HCT116 (cell line): ENCODE results near the gene MROH7. TPM values are rescaled to one million over a fixed set of nuclear protein-coding genes. Genes with fewer than 3 reads are reported as not detected.

Source experiments
- ATAC-seq: fragments of 200-7000 bp; cut with Tn5 transposase; 2 replicates; pipeline ENCODE4 v1.9.1; 2020; ENCODE audit warnings: mild to moderate bottlenecking, moderate library complexity
- BruUV-seq: library from RNA; stranded (reverse); fragments of 400-500 nt; replicated peaks from 2 replicates; lab custom pipeline; 2021; lab: Mats Ljungman, UMichigan
- CTCF ChIA-PET: fragments of 300-600 bp; sonication (Branson Sonifier 250); formaldehyde crosslinking; loops from one replicate; lab custom pipeline; 2021; ENCODE audit warnings: antibody characterized with exemption; lab: Charles Lee
- POLR2A ChIA-PET: fragments of 300-600, 350-600 bp; sonication (Branson Sonifier 250); formaldehyde crosslinking; loops from one replicate; lab custom pipeline; 2021; ENCODE audit warnings: antibody characterized with exemption; lab: Charles Lee
- RAD21 ChIA-PET, 2 experiments: fragments of 300-600 bp; sonication (Branson Sonifier 250); formaldehyde crosslinking; loops; one replicate each; lab custom pipeline; 2023; ENCODE audit warnings: low total read pairs in 2 of 2; ENCODE audit not compliant: uncharacterized antibody in 2 of 2, unreplicated experiment in 2 of 2, low non-redundant PET in 1 of 2; lab: Charles Lee
- DNase-seq: peaks from one replicate; pipeline ENCODE4 v3.0.0-alpha.2; 2010; ENCODE audit warnings: low read depth, low spot score
- H2AFZ ChIP-seq: fragments of 200-600 bp; shearing (Covaris generic), sonication (generic); 2 replicates; pipeline ENCODE4 v1.6.1; 2017; ENCODE audit warnings: low read depth, mixed run types, mixed read lengths, antibody characterized with exemption, low read length; ENCODE audit not compliant: poor library complexity, severe bottlenecking
- H3K27ac ChIP-seq: 2 replicates; pipeline ENCODE4 v1.5.1; 2012; ENCODE audit warnings: low read depth, low read length
- H3K27me3 ChIP-seq: fragments of 200-600 bp; sonication (generic); 2 replicates; pipeline ENCODE4 v1.6.1; 2016; ENCODE audit warnings: mixed run types, low read length, mixed read lengths; ENCODE audit not compliant: insufficient read depth
- H3K36me3 ChIP-seq, 2 experiments: fragments of 200-500 bp in 1 of 2; fragments of 200-600 bp in 1 of 2; sonication (Bioruptor generic) in 1 of 2; sonication (generic) in 1 of 2; 2 replicates each; pipeline versions ENCODE4 v1.5.1 to v1.6.1; 2014 to 2016; ENCODE audit warnings: low read length in 2 of 2, inconsistent platforms in 1 of 2, mixed read lengths in 1 of 2, mixed run types in 1 of 2; ENCODE audit not compliant: insufficient read depth in 2 of 2, control insufficient read depth in 1 of 2
- H3K4me1 ChIP-seq, 2 experiments: fragments of 200-600 bp in 1 of 2; sonication (generic) in 1 of 2; 2 replicates each; pipeline versions ENCODE4 v1.5.1 to v1.6.1; 2012 to 2017; ENCODE audit warnings: low read length in 2 of 2, inconsistent platforms in 1 of 2, mild to moderate bottlenecking in 1 of 2, mixed read lengths in 1 of 2, mixed run types in 1 of 2, moderate library complexity in 1 of 2; ENCODE audit not compliant: insufficient read depth in 2 of 2, control insufficient read depth in 1 of 2
- H3K4me2 ChIP-seq: fragments of 200-600 bp; sonication (generic); 2 replicates; pipeline ENCODE4 v1.6.1; 2017; ENCODE audit warnings: mixed run types, low read length, mixed read lengths
- H3K4me3 ChIP-seq, 2 experiments: fragments of 200-600 bp in 1 of 2; sonication (generic) in 1 of 2; replicated peaks in 1 of 2; 2 replicates each; pipeline ENCODE4 v1.5.1; 2011 to 2016; ENCODE audit warnings: low read length in 2 of 2, control low read depth in 1 of 2, low read depth in 1 of 2, mild to moderate bottlenecking in 1 of 2, mixed read lengths in 1 of 2, mixed run types in 1 of 2
- H3K79me2 ChIP-seq: fragments of 200-600 bp; sonication (generic); 2 replicates; pipeline ENCODE4 v1.6.1; 2017; ENCODE audit warnings: mild to moderate bottlenecking, mixed run types, low read length, moderate library complexity, mixed read lengths; ENCODE audit not compliant: insufficient read depth
- H3K9ac ChIP-seq: fragments of 200-600 bp; sonication (generic); 2 replicates; pipeline ENCODE4 v1.6.1; 2016; ENCODE audit warnings: low read length, mixed read lengths
- H3K9me2 ChIP-seq: fragments of 200-600 bp; sonication (generic), shearing (Covaris generic); 2 replicates; pipeline ENCODE4 v1.6.1; 2017; ENCODE audit warnings: mixed run types, mild to moderate bottlenecking, moderate library complexity; ENCODE audit not compliant: insufficient read depth
- H3K9me3 ChIP-seq, 2 experiments: fragments of 200-500 bp in 1 of 2; fragments of 200-600 bp in 1 of 2; sonication (Bioruptor generic) in 1 of 2; sonication (generic) in 1 of 2; 2 replicates each; pipeline ENCODE4 v1.6.1; 2014 to 2017; ENCODE audit warnings: low read length in 2 of 2, mixed read lengths in 2 of 2, inconsistent platforms in 1 of 2, low read depth in 1 of 2, mild to moderate bottlenecking in 1 of 2, mixed run types in 1 of 2, moderate library complexity in 1 of 2; ENCODE audit not compliant: control insufficient read depth in 1 of 2, insufficient read depth in 1 of 2
- H4K20me1 ChIP-seq: fragments of 200-600 bp; sonication (generic), shearing (Covaris generic); 2 replicates; pipeline ENCODE4 v1.6.1; 2017; ENCODE audit warnings: mixed run types, mild to moderate bottlenecking, moderate library complexity; ENCODE audit not compliant: insufficient read depth
- CBX3 ChIP-seq: IDR thresholded peaks from 2 replicates; pipeline ENCODE4 v1.6.1; 2012; ENCODE audit warnings: low read depth
- CEBPB ChIP-seq: IDR thresholded peaks from 2 replicates; pipeline ENCODE4 v1.6.1; 2012; ENCODE audit warnings: low read depth
- EGR1 ChIP-seq: IDR thresholded peaks from 2 replicates; pipeline ENCODE4 v1.6.1; 2012; ENCODE audit warnings: low read depth
- FOSL1 ChIP-seq: IDR thresholded peaks from 2 replicates; pipeline ENCODE4 v1.6.1; 2012; ENCODE audit warnings: low read depth
- JUND ChIP-seq: IDR thresholded peaks from 2 replicates; pipeline ENCODE4 v1.6.1; 2012
- POLR2A ChIP-seq: IDR thresholded peaks from 2 replicates; pipeline ENCODE4 v1.7.0; 2011; ENCODE audit warnings: borderline replicate concordance; ENCODE audit not compliant: insufficient read depth, insufficient read length; ENCODE audit errors: extremely low read depth
- POLR2AphosphoS5 ChIP-seq: IDR thresholded peaks from 2 replicates; pipeline ENCODE4 v1.6.1; 2011; ENCODE audit warnings: mild to moderate bottlenecking, low read depth, low read length, moderate library complexity
- SIN3A ChIP-seq: IDR thresholded peaks from 2 replicates; pipeline ENCODE4 v1.6.1; 2012; ENCODE audit warnings: low read depth
- SP1 ChIP-seq: IDR thresholded peaks from 2 replicates; pipeline ENCODE4 v1.6.1; 2012; ENCODE audit warnings: low read depth
- SRF ChIP-seq: IDR thresholded peaks from 2 replicates; pipeline ENCODE4 v1.6.1; 2012; ENCODE audit warnings: low read depth
- TCF7L2 ChIP-seq: IDR thresholded peaks from 2 replicates; pipeline ENCODE4 v1.7.0; 2011; ENCODE audit warnings: borderline replicate concordance, inconsistent platforms; ENCODE audit not compliant: insufficient read depth, insufficient read length; ENCODE audit errors: extremely low read depth
- YY1 ChIP-seq: IDR thresholded peaks from 2 replicates; pipeline ENCODE4 v1.6.1; 2011; ENCODE audit warnings: low read length, low read depth, moderate library complexity, mild to moderate bottlenecking; ENCODE audit not compliant: insufficient replicate concordance; ENCODE audit errors: extremely low read depth
- ZNF274 ChIP-seq: fragments of 200-500 bp; sonication (Bioruptor generic); IDR thresholded peaks from 2 replicates; pipeline ENCODE4 v1.6.1; 2014; ENCODE audit warnings: mild to moderate bottlenecking, low read depth, low read length, inconsistent platforms
- intact Hi-C: fragments of 100-400 bp; cut with micrococcal nuclease; formaldehyde crosslinking; loops from 2 replicates; pipeline ENCODE4 v1.10.0; 2022
- total RNA-seq: library from RNA; stranded (reverse); gene quantifications from one replicate; pipeline ENCODE4 v1.2.1, GENCODE V29; 2021; ENCODE audit not compliant: unreplicated experiment
- TF ChIP-seq, protein P1 (sequence below): IDR thresholded peaks from 2 replicates; pipeline ENCODE4 v1.6.1; 2012
- TF ChIP-seq, protein P2 (sequence below), 3 experiments: fragments of 200-600 bp in 1 of 3; sonication (generic) in 1 of 3; IDR thresholded peaks in 2 of 3; conservative IDR thresholded peaks in 1 of 3; 2 replicates each; pipeline ENCODE4 v1.5.1; 2012 to 2017; ENCODE audit warnings: low read depth in 2 of 3, low read length in 2 of 3, antibody characterized with exemption in 1 of 3, borderline replicate concordance in 1 of 3, control low read depth in 1 of 3, mild to moderate bottlenecking in 1 of 3, mixed read lengths in 1 of 3, mixed run types in 1 of 3, moderate library complexity in 1 of 3; ENCODE audit not compliant: insufficient read depth in 1 of 3
- TF ChIP-seq, protein P3 (sequence below): IDR thresholded peaks from 2 replicates; pipeline ENCODE4 v1.6.1; 2012

The MROH7 gene
- total RNA-seq, 1 experiment from 2014 or later = 1.1 TPM

DNA sequence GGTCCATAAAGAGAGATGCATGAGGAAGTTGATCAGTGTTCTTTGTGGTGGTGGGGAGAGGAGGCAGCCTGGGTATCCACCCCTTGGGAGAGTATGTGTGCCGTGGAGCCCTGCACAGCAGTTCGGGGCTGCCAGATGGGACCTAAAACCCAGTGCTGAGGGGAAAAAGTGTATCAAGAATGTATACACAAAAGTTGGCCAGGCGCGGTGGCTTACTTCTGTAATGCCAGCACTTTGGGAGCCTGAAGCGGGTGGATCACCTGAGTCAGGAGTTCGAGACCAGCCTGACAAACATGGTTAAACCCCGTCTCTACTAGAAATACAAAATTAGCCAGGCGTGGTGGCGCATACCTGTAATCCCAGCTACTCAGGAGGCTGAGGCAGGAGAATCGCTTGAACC is 70.0 kb downstream of the MROH7 start:
- no peaks in the 10 kb centered on the region for H3K9me3 ChIP-seq
- H3K79me2 ChIP-seq = peaks cover 8% of the 10 kb centered on the region
- DNase-seq (no peak), ATAC-seq (no peak)
- no peak overlapping the region for H3K4me2 ChIP-seq
- TF ChIP-seq JUND (no peak), SIN3A (no peak), TCF7L2 (no peak), POLR2AphosphoS5 (no peak), ZNF274 (no peak), POLR2A (no peak), YY1 (no peak)
- TF ChIP-seq, protein P1, sequence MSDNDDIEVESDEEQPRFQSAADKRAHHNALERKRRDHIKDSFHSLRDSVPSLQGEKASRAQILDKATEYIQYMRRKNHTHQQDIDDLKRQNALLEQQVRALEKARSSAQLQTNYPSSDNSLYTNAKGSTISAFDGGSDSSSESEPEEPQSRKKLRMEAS = no peak
- no peak overlapping the region for H3K9ac ChIP-seq
- CTCF ChIA-PET = no interaction called here
- H2AFZ ChIP-seq = no peak overlapping the region
- no peaks in the 10 kb centered on the region for H4K20me1 ChIP-seq
- no TSS peak for BruUV-seq
- intact Hi-C loops = no loop called here
- H3K4me3 ChIP-seq = no peak overlapping the region
- peaks cover 3 to 6% of the 10 kb centered on the region in 2 experiments; a peak in 3 of 4 replicates for H3K4me1 ChIP-seq
- peaks cover 26% of the 10 kb centered on the region for H3K27me3 ChIP-seq
- POLR2A ChIA-PET = no interaction called here
- H3K9me2 ChIP-seq = no peaks in the 10 kb centered on the region
- no peaks in the 10 kb centered on the region for H3K36me3 ChIP-seq
- H3K27ac ChIP-seq = no peak overlapping the region
- RAD21 ChIA-PET = no interaction called here

DNA sequence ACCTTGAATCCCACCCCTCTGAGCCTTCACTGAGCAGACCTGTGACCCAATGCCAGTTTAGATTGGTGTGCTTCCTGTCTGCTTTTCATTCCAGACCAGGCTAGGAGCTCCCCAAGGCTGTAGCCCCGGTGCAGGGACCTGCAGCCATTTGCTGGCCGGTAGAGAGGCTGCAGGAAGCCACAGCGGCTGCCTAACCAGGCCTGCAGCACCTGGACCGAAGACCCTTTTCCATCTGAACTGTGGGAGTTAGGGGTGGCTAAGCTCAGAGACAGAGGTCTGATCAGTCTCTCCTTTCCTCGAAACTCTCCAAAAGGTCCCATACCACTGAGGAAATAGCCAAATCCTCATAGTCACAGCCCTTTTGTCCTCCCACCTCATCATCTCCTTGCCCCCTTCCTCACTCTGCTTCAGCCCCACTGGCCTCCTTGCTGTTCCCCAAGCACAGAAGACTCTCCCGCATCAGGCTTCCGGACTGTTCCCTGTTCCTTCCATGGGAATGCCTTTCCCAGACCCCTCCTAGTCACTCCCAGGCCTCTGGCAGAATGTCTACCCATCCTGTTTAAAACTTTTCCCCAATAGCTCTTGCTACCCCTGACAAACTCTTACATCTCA is 73.4 kb downstream of the MROH7 start:
- ATAC-seq (no peak), DNase-seq (no peak)
- H3K4me2 ChIP-seq = peak overlapping the region; percentile 86
- no peaks in the 10 kb centered on the region for H3K9me3 ChIP-seq
- ChIA-PET POLR2A (no interaction called here), CTCF (no interaction called here), RAD21 (interaction anchor here in 1 of 2 experiments (0.7 kb wide), 1 partner anchor 515 kb away, joined by 3 read pairs; the partner anchor contains the start of gene MRPL37)
- intact Hi-C loops = loop anchor here (2.0 kb wide), 1 partner anchor 50 kb away; the partner anchor contains the start of gene PARS2
- 0 out of 2 replicates have a peak, but pooled peaks cover 3% of the 10 kb centered on the region for H3K27me3 ChIP-seq
- no peaks in the 10 kb centered on the region for H3K9me2 ChIP-seq
- H3K36me3 ChIP-seq = peaks cover 10 to 15% of the 10 kb centered on the region in 2 experiments; a peak in 2 of 4 replicates
- peak overlapping the region in 1 of 2 experiments; percentile 98; a peak in 3 of 4 replicates for H3K4me3 ChIP-seq
- peak overlapping the region; percentile 91 for H3K9ac ChIP-seq
- no peak overlapping the region for H3K27ac ChIP-seq
- H3K79me2 ChIP-seq = peaks cover 42% of the 10 kb centered on the region
- no peaks in the 10 kb centered on the region for H4K20me1 ChIP-seq
- H2AFZ ChIP-seq = peak overlapping the region; percentile 96
- H3K4me1 ChIP-seq = peaks cover 8 to 14% of the 10 kb centered on the region in 2 experiments; a peak in 3 of 4 replicates
- no TSS peak for BruUV-seq
- TF ChIP-seq, protein P2, sequence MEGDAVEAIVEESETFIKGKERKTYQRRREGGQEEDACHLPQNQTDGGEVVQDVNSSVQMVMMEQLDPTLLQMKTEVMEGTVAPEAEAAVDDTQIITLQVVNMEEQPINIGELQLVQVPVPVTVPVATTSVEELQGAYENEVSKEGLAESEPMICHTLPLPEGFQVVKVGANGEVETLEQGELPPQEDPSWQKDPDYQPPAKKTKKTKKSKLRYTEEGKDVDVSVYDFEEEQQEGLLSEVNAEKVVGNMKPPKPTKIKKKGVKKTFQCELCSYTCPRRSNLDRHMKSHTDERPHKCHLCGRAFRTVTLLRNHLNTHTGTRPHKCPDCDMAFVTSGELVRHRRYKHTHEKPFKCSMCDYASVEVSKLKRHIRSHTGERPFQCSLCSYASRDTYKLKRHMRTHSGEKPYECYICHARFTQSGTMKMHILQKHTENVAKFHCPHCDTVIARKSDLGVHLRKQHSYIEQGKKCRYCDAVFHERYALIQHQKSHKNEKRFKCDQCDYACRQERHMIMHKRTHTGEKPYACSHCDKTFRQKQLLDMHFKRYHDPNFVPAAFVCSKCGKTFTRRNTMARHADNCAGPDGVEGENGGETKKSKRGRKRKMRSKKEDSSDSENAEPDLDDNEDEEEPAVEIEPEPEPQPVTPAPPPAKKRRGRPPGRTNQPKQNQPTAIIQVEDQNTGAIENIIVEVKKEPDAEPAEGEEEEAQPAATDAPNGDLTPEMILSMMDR (IDR thresholded peaks at IDR 0.05 in 2 of 3, conservative IDR thresholded peaks at IDR 0.05 in 1 of 3; ENCODE audit: borderline replicate concordance in 1 of 3, insufficient read depth in 1 of 3, low read depth in 2 of 3, low read length in 2 of 3) = no peak
- TF ChIP-seq CEBPB (no peak), SP1 (no peak), TCF7L2 (no peak), POLR2AphosphoS5 (no peak), FOSL1 (no peak), YY1 (no peak), EGR1 (no peak), POLR2A (no peak), JUND (no peak), SRF (no peak), ZNF274 (no peak), CBX3 (no peak), SIN3A (no peak)
- TF ChIP-seq, protein P3, sequence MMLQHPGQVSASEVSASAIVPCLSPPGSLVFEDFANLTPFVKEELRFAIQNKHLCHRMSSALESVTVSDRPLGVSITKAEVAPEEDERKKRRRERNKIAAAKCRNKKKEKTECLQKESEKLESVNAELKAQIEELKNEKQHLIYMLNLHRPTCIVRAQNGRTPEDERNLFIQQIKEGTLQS = no peak
